ENCODE measurements around the gene GDPD1.

DNA sequence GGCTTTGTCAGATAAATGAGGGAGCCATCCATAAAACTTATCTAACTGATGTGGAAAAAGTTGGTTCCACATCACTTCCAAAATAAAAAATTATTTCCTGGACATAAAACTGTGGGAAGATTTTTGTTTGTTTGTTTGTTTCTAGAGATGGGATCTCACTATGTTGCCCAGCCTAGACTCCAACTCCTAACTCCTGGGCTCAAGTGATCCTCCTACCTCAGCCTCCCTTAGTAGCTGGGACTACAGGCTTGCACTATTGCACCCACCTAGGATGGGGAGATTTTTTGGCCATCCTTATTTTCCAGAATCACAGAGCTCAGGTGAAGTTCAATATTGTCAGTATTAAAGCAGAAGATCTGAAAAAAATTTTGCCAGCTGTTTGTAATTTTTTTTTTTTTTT lies 34.3 kb upstream of the GDPD1 start:
- TF ChIP-seq, protein P1, sequence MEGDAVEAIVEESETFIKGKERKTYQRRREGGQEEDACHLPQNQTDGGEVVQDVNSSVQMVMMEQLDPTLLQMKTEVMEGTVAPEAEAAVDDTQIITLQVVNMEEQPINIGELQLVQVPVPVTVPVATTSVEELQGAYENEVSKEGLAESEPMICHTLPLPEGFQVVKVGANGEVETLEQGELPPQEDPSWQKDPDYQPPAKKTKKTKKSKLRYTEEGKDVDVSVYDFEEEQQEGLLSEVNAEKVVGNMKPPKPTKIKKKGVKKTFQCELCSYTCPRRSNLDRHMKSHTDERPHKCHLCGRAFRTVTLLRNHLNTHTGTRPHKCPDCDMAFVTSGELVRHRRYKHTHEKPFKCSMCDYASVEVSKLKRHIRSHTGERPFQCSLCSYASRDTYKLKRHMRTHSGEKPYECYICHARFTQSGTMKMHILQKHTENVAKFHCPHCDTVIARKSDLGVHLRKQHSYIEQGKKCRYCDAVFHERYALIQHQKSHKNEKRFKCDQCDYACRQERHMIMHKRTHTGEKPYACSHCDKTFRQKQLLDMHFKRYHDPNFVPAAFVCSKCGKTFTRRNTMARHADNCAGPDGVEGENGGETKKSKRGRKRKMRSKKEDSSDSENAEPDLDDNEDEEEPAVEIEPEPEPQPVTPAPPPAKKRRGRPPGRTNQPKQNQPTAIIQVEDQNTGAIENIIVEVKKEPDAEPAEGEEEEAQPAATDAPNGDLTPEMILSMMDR (IDR thresholded peaks at IDR 0.05; ENCODE audit: low read length) = no peak
- TF ChIP-seq EZH2phosphoT487 (IDR thresholded peaks at IDR 0.05; ENCODE audit: low read length) (no peak), EZH2 (optimal IDR thresholded peaks at IDR 0.05; ENCODE audit: low read depth, low read length) (no peak)

All from MM.1S (cell line).